ENCODE data around the gene RNF130.

- no peak for TF ChIP-seq CTCF (IDR thresholded peaks at IDR 0.05)
- no peak for TF ChIP-seq POLR2AphosphoS5 (IDR thresholded peaks at IDR 0.05)
- no peak for TF ChIP-seq POLR2A (IDR thresholded peaks at IDR 0.05)
Observed at GRCh38 chr5:180117000-180117725, 45.6 kb upstream of the RNF130 start.
